Sigmoid colon (tissue), 7 donors: ENCODE results near the gene TP53I13. TPM values are rescaled to one million over a fixed set of nuclear protein-coding genes. Genes with fewer than 3 reads are reported as not detected.

Source experiments
- DNase-seq: peaks from one replicate; pipeline ENCODE4 v3.0.0-alpha.2; 2019
- H3K27ac ChIP-seq, 4 donors: fragments of 200-600 bp; sonication (generic); one replicate each; pipeline ENCODE4 v1.5.1; 2016 to 2019; ENCODE audit warnings: mild to moderate bottlenecking in 1 of 4
- H3K27me3 ChIP-seq, 3 donors: fragments of 200-600 bp; sonication (generic); one replicate each; pipeline ENCODE4 v1.5.1; 2019; ENCODE audit warnings: mild to moderate bottlenecking in 1 of 3
- H3K36me3 ChIP-seq, 4 donors: fragments of 200-600 bp; sonication (generic); one replicate each; pipeline ENCODE4 v1.5.1; 2016 to 2019
- H3K4me1 ChIP-seq, 4 donors: fragments of 200-600 bp; sonication (generic); one replicate each; pipeline ENCODE4 v1.5.1; 2017 to 2019
- H3K4me3 ChIP-seq, 4 donors: fragments of 200-600 bp; sonication (generic); one replicate each; pipeline ENCODE4 v1.5.1; 2017 to 2019; ENCODE audit warnings: mild to moderate bottlenecking in 2 of 4, moderate library complexity in 1 of 4
- H3K9me3 ChIP-seq, 4 donors: fragments of 200-600 bp in 3 of 4; sonication (generic) in 3 of 4; one replicate each; pipeline versions ENCODE4 v1.5.1 to v1.6.1; 2013 to 2019
- CTCF ChIP-seq, 4 experiments: fragments of 450-650 bp in 3 of 4; fragments of 200-600 bp in 1 of 4; IDR thresholded peaks; one replicate each; pipeline ENCODE4 v1.5.1; 2016 to 2019; ENCODE audit warnings: antibody characterized with exemption in 4 of 4, mild to moderate bottlenecking in 3 of 4, moderate library complexity in 2 of 4
- EP300 ChIP-seq, 4 donors: sonication (generic); formaldehyde crosslinking; IDR thresholded peaks; one replicate each; pipeline ENCODE4 v1.6.1; 2017; ENCODE audit warnings: antibody characterized with exemption in 4 of 4
- POLR2A ChIP-seq, 2 donors: fragments of 450-650 bp; IDR thresholded peaks; one replicate each; pipeline ENCODE4 v1.6.1; 2016; ENCODE audit warnings: antibody characterized with exemption in 2 of 2, mild to moderate bottlenecking in 2 of 2, moderate library complexity in 2 of 2
- POLR2AphosphoS5 ChIP-seq, 4 donors: sonication (generic); formaldehyde crosslinking; IDR thresholded peaks; one replicate each; pipeline ENCODE4 v1.6.1; 2017; ENCODE audit warnings: antibody characterized with exemption in 4 of 4
- WGBS, 2 donors: extraction: QIAGEN DNeasy Blood & Tissue Kit; methylation state at CpG; one replicate each; pipeline ENCODE4 v1.1.7; 2013; 5-methylcytosine and 5-hydroxymethylcytosine counted together
- intact Hi-C: fragments of 100-400 bp; cut with DNase I; formaldehyde crosslinking; loops from one replicate; pipeline ENCODE4 v1.15.1; 2023
- polyA plus RNA-seq, 3 donors: library from polyadenylated mRNA; stranded (reverse); fragments of 200-250 nt; gene quantifications; one replicate each; pipeline ENCODE4 v1.2.3, GENCODE V29; 2013
- total RNA-seq, 4 donors: library from RNA; depleted of rRNA; stranded (reverse); fragments of >200 nt; gene quantifications; one replicate each; pipeline ENCODE4 v1.1.0, GENCODE V29; 2016
- donor health status: healthy with polysubstance abuse.
- donor health status: Bipolar disorder and iron deficiency.
- donor health status: healthy.

Gene TP53I13
- total and polyA plus RNA-seq, 7 donors: 14.4 to 79.0 (median 31.2) TPM

- no peaks in the 10 kb centered on the region for H3K9me3 ChIP-seq
- peaks cover 0 to 49% (median 44%) of the 10 kb centered on the region in 4 donors for H3K4me1 ChIP-seq
- peak overlapping the region; percentile 24 to 74 (median 72) for H3K4me3 ChIP-seq
- H3K27ac ChIP-seq: peak overlapping the region in 3 of 4 donors; percentile 38 to 43 (median 39)
- H3K27me3 ChIP-seq: no peaks in the 10 kb centered on the region
- H3K36me3 ChIP-seq: no peaks in the 10 kb centered on the region
- TF ChIP-seq EP300 (IDR thresholded peaks at IDR 0.05) (no peak), POLR2AphosphoS5 (IDR thresholded peaks at IDR 0.05) (no peak), CTCF (IDR thresholded peaks at IDR 0.05) (no peak), POLR2A (IDR thresholded peaks at IDR 0.05) (no peak)
- peak; percentile 68 for DNase-seq
- intact Hi-C loops: no loop called here
- WGBS, 2 donors: 4 to 5% methylated on average over 64 of the region's 64 CpGs
Observed at GRCh38 chr17:29593591-29594518, 25.4 kb downstream of the TP53I13 start.

DNA sequence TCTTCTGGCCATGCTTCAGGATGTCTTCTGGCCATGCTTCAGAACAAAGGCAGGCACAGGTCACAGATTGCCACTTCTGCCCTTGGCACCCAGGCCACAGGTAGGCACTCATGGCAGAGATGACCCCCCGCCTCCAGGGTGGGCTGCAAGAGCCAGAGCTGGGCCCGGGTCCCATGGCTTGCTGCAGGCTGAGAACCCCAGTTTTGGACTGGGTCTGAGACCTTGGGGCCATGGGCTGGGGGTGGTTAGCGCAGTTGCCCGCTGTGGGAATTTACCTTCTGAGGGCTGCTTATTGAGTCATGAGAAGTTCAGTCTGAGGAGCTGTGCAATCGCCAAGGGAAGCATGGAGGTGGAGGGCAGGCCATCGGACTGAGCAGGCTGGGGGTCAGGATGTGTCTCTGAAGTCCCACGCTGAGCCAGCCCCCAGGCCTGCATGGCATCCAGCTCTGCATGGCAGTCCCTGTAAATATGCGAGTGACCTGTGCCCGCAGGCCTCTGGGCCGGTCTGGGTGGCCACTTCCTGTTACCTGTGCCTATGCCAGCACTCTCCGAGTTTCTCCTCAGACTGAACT is 26.1 kb downstream of the TP53I13 start:
- WGBS, 2 donors: 88 to 89% methylated on average over 11 of the region's 11 CpGs
- no peak overlapping the region for H3K4me3 ChIP-seq
- H3K27me3 ChIP-seq: no peaks in the 10 kb centered on the region
- TF ChIP-seq CTCF (IDR thresholded peaks at IDR 0.05) (no peak), EP300 (IDR thresholded peaks at IDR 0.05) (no peak), POLR2AphosphoS5 (IDR thresholded peaks at IDR 0.05) (no peak), POLR2A (IDR thresholded peaks at IDR 0.05) (no peak)
- peaks cover 0 to 48% (median 44%) of the 10 kb centered on the region in 4 donors for H3K4me1 ChIP-seq
- intact Hi-C loops: no loop called here
- H3K27ac ChIP-seq: no peak overlapping the region
- no peak for DNase-seq
- H3K9me3 ChIP-seq: no peaks in the 10 kb centered on the region
- H3K36me3 ChIP-seq: no peaks in the 10 kb centered on the region

- intact Hi-C loops: no loop called here
- Histone ChIP-seq H3K4me3 (no peak overlapping the region), H3K27me3 (no peaks in the 10 kb centered on the region), H3K36me3 (no peaks in the 10 kb centered on the region), H3K4me1 (peaks cover 0 to 41% (median 37%) of the 10 kb centered on the region in 4 donors), H3K27ac (no peak overlapping the region), H3K9me3 (no peaks in the 10 kb centered on the region)
- WGBS, 2 donors: 83 to 89% methylated on average over 7 of the region's 7 CpGs
- DNase-seq: no peak
- TF ChIP-seq POLR2A (IDR thresholded peaks at IDR 0.05): no peak
Observed at GRCh38 chr17:29595107-29595942, 26.8 kb downstream of the TP53I13 start.

DNA sequence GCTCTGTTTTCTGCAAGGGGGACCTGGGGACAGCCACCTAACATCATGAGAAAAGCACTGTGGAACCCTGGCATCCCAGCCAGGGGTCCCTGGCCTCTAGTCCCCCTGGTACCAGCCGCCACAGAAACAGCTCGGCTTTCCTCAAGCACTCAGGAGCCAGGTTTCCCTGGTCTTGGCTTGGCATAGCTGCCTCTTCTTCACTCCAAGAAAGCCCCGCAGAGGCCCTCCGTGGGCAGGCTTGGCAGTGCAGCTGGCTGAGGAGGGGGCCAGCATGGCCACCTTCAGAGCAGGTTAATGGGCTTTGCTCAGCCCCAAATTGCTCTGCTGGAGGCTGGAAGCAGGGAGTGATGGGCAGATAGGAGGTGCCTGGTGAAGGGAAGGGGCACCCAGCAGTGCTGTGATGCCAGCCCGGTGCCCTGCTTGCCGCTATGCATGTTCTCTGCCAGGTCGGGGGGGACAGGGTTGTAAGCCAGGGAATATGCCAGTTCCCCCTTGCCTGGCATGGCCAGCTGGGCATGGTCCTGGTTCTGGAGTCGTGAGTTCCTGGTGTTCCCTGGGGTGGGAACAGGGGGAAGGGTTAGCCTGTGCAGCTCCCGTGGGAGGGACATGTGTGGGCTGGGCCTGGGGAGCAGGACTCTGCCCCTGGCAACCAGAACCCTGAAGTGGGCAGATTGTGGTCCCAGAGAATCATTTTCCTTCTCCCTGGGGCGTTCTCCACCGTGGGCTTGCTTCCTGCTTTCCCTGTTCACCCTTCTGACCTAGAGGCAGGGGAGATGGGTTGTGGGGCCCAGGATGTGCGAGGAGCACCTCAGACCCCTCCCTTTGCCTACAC is 27.7 kb downstream of the TP53I13 start:
- DNase-seq: no peak
- Histone ChIP-seq H3K36me3 (no peaks in the 10 kb centered on the region), H3K9me3 (no peaks in the 10 kb centered on the region), H3K4me1 (peaks cover 0 to 32% (median 29%) of the 10 kb centered on the region in 4 donors), H3K27me3 (no peaks in the 10 kb centered on the region), H3K4me3 (no peak overlapping the region), H3K27ac (no peak overlapping the region)
- intact Hi-C loops: no loop called here
- 86 to 88% methylated on average over 12 of the region's 12 CpGs for WGBS, 2 donors
- no peak for TF ChIP-seq EP300 (IDR thresholded peaks at IDR 0.05)
- no peak for TF ChIP-seq POLR2AphosphoS5 (IDR thresholded peaks at IDR 0.05)
- TF ChIP-seq CTCF (IDR thresholded peaks at IDR 0.05): no peak
- TF ChIP-seq POLR2A (IDR thresholded peaks at IDR 0.05): no peak
